HepG2 (cell line): Measurements from ENCODE around the gene ALK. TPM values are rescaled to one million over a fixed set of nuclear protein-coding genes. Genes with fewer than 3 reads are reported as not detected.

ENCODE experiments used
- ATAC-seq: fragments of 200-7000 bp; cut with Tn5 transposase; 3 replicates; pipeline ENCODE4 v1.9.1; 2020; ENCODE audit warnings: mild to moderate bottlenecking, moderate library complexity
- BruUV-seq: library from RNA; stranded (reverse); fragments of 400-500 nt; replicated peaks from 2 replicates; lab custom pipeline; 2021; lab: Mats Ljungman, UMichigan
- CTCF ChIA-PET: fragments of 300-600 bp; formaldehyde crosslinking; extraction: SDS; loops from one replicate; lab custom pipeline; 2021; ENCODE audit warnings: low total read pairs, inconsistent platforms, low intra/inter-chr PET ratio; lab: Yijun Ruan, JAX
- POLR2A ChIA-PET: fragments of 350-600 bp; sonication (Branson Sonifier 250); formaldehyde crosslinking; loops from one replicate; lab custom pipeline; 2020; ENCODE audit warnings: antibody characterized with exemption, inconsistent platforms; lab: Yijun Ruan, JAX
- DNase-seq: peaks from one replicate; pipeline ENCODE4 v3.0.0-alpha.2; 2015; ENCODE audit warnings: low spot score
- FAIRE-seq: peaks from 3 replicates; lab custom pipeline; 2011; peaks lifted over from hg19 to GRCh38; lab: Jason Lieb, UNC
- H2AFZ ChIP-seq: one replicate; pipeline ENCODE4 v1.6.1; 2011; ENCODE audit warnings: low read length, inconsistent platforms
- H3K27ac ChIP-seq: fragments of 300-600 bp; 3 replicates; pipeline ENCODE4 v1.8.0; 2011; ENCODE audit warnings: mixed run types, mild to moderate bottlenecking, mixed read lengths, low read length, inconsistent platforms; ENCODE audit not compliant: insufficient read depth; ENCODE audit errors: extremely low read length
- H3K27me3 ChIP-seq, 2 experiments: fragments of 200-600 bp in 1 of 2; 2 replicates in 1 of 2; 3 replicates in 1 of 2; pipeline versions ENCODE4 v1.6.0 to v1.8.0; 2011; ENCODE audit warnings: low read length in 2 of 2, mild to moderate bottlenecking in 2 of 2, moderate library complexity in 2 of 2, inconsistent platforms in 1 of 2; ENCODE audit not compliant: insufficient read depth in 2 of 2, control insufficient read depth in 1 of 2
- H3K36me3 ChIP-seq, 2 experiments: fragments of 200-600 bp in 1 of 2; replicated peaks in 1 of 2; 2 replicates in 1 of 2; 3 replicates in 1 of 2; pipeline versions ENCODE4 v1.5.1 to v1.8.0; 2011; ENCODE audit warnings: low read length in 2 of 2, inconsistent platforms in 1 of 2; ENCODE audit not compliant: insufficient read depth in 2 of 2, control insufficient read depth in 1 of 2
- H3K4me1 ChIP-seq: 2 replicates; pipeline ENCODE4 v1.5.1; 2012; ENCODE audit warnings: low read length, inconsistent platforms; ENCODE audit not compliant: insufficient read depth
- H3K4me2 ChIP-seq: 2 replicates; pipeline ENCODE4 v1.6.0; 2011; ENCODE audit warnings: low read depth, low read length, inconsistent platforms
- H3K4me3 ChIP-seq, 3 experiments: fragments of 200-600 bp in 1 of 3; sonication (generic), shearing (Covaris generic) in 1 of 3; replicated peaks in 1 of 3; 2 replicates each; pipeline ENCODE4 v1.5.1; 2011 to 2016; ENCODE audit warnings: low read length in 3 of 3, inconsistent platforms in 2 of 3, low read depth in 2 of 3, mild to moderate bottlenecking in 2 of 3, control low read depth in 1 of 3, mixed read lengths in 1 of 3; ENCODE audit not compliant: insufficient read depth in 1 of 3
- H3K79me2 ChIP-seq: one replicate; pipeline ENCODE4 v1.6.1; 2011; ENCODE audit warnings: low read length, inconsistent platforms; ENCODE audit not compliant: insufficient read depth
- H3K9ac ChIP-seq: 2 replicates; pipeline ENCODE4 v1.6.0; 2011; ENCODE audit warnings: mild to moderate bottlenecking, low read depth, low read length, inconsistent platforms; ENCODE audit not compliant: insufficient read depth
- H3K9me3 ChIP-seq: 2 replicates; pipeline ENCODE4 v1.5.1; 2012; ENCODE audit warnings: mild to moderate bottlenecking, low read length
- H4K20me1 ChIP-seq: 2 replicates; pipeline ENCODE4 v1.6.0; 2011; ENCODE audit warnings: inconsistent platforms, mild to moderate bottlenecking, low read length, moderate library complexity; ENCODE audit not compliant: insufficient read depth
- EHMT2 ChIP-seq: fragments of 200-600 bp; sonication (generic); IDR thresholded peaks from 2 replicates; pipeline ENCODE4 v1.7.0; 2017; ENCODE audit warnings: antibody characterized with exemption, low read depth, low read length, borderline replicate concordance
- HNRNPL ChIP-seq: fragments of 200-400 bp; formaldehyde crosslinking; IDR thresholded peaks from 2 replicates; pipeline ENCODE4 v1.6.1; 2017; ENCODE audit warnings: mild to moderate bottlenecking, low read depth, low read length
- IRX3 ChIP-seq: sonication (generic); formaldehyde crosslinking; IDR thresholded peaks from 2 replicates; pipeline ENCODE4 v1.8.1; 2023; ENCODE audit warnings: mild to moderate bottlenecking, low read depth, missing genetic modification reagents, borderline replicate concordance
- MED1 ChIP-seq: sonication (generic); formaldehyde crosslinking; IDR thresholded peaks from 2 replicates; pipeline ENCODE4 v1.4.0; 2020; ENCODE audit warnings: missing genetic modification reagents
- MEIS2 ChIP-seq: sonication (generic); formaldehyde crosslinking; IDR thresholded peaks from 2 replicates; pipeline ENCODE4 v1.9.0; 2021; ENCODE audit warnings: mild to moderate bottlenecking, missing genetic modification reagents
- NFIC ChIP-seq: IDR thresholded peaks from 2 replicates; pipeline ENCODE4 v1.6.1; 2012; ENCODE audit warnings: mild to moderate bottlenecking, low read length, inconsistent platforms
- POLR2G ChIP-seq: fragments of 200-400 bp; formaldehyde crosslinking; IDR thresholded peaks from 2 replicates; pipeline ENCODE4 v1.6.1; 2018; ENCODE audit warnings: mild to moderate bottlenecking, low read depth, low read length, moderate library complexity
- RARG ChIP-seq: sonication (generic); formaldehyde crosslinking; IDR thresholded peaks from 2 replicates; pipeline ENCODE4 v1.4.0; 2020; ENCODE audit warnings: low read depth, mild to moderate bottlenecking, missing genetic modification reagents
- RBAK ChIP-seq: sonication (generic); formaldehyde crosslinking; IDR thresholded peaks from 2 replicates; pipeline ENCODE4 v1.5.1; 2020; ENCODE audit warnings: mild to moderate bottlenecking, missing genetic modification reagents
- STAG1 ChIP-seq: sonication (generic); formaldehyde crosslinking; IDR thresholded peaks from 2 replicates; pipeline ENCODE4 v1.4.0; 2020; ENCODE audit warnings: missing genetic modification reagents
- TRAFD1 ChIP-seq: sonication (generic); formaldehyde crosslinking; IDR thresholded peaks from 2 replicates; pipeline ENCODE4 v1.5.1; 2020; ENCODE audit warnings: missing genetic modification reagents, mild to moderate bottlenecking, borderline replicate concordance
- ZNF629 ChIP-seq: sonication (generic); formaldehyde crosslinking; conservative IDR thresholded peaks from 2 replicates; pipeline ENCODE4 v1.5.0; 2020; ENCODE audit warnings: missing genetic modification reagents
- ZNF776 ChIP-seq: sonication (generic); formaldehyde crosslinking; IDR thresholded peaks from 2 replicates; pipeline ENCODE4 v1.4.0; 2020; ENCODE audit warnings: mild to moderate bottlenecking, missing genetic modification reagents
- WGBS: methylation state at CpG from one replicate; pipeline ENCODE4 v1.1.6; 2017; ENCODE audit warnings: low lambda C conversion rate; 5-methylcytosine and 5-hydroxymethylcytosine counted together
- in situ Hi-C: cut with HindIII; loops from 2 replicates; pipeline ENCODE4 v1.10.0; 2017; ENCODE audit warnings: low pct_unique_long_range_greater_than_20kb; ENCODE audit not compliant: extremely low pct_ligation_motif_present
- intact Hi-C: fragments of 100-400 bp; cut with micrococcal nuclease; formaldehyde crosslinking; loops from one replicate; pipeline ENCODE4 v1.10.0; 2022; ENCODE audit not compliant: unreplicated experiment
- polyA plus RNA-seq, 8 experiments: library from polyadenylated mRNA; depleted of rRNA in 3 of 8; stranded (reverse) in 7 of 8; unstranded in 1 of 8; fragments of >200 nt; fragmentation: Illumina TruSeq in 4 of 8; extraction: Trizol in 4 of 8; gene quantifications; 2 replicates each; pipeline versions ENCODE4 v1.2.1 to v1.2.3, GENCODE V29; 2011 to 2016; ENCODE audit warnings: low read depth in 4 of 8, missing spikeins in 1 of 8, mixed read lengths in 1 of 8; ENCODE audit not compliant: insufficient read depth in 1 of 8
- total RNA-seq, 5 experiments: library from RNA; depleted of rRNA; stranded (reverse); fragments of >200 nt; fragmentation: Illumina TruSeq; extraction: Trizol; gene quantifications; 2 replicates each; pipeline ENCODE4 v1.2.3, GENCODE V29; 2016; ENCODE audit warnings: low read depth in 1 of 5

Gene ALK
- total and polyA plus RNA-seq, 2 of the 13 experiments (the other 11 are each of a cell fraction or from before 2014, with no cell fraction given): not detected

GRCh38 chr2:29611261-29611660 lies 310.1 kb downstream of the ALK start:
- Histone ChIP-seq H3K4me3 (no peak overlapping the region), H3K27me3 (peaks cover 0 to 20% of the 10 kb centered on the region in 2 experiments; a peak in 2 of 5 replicates), H3K4me1 (no peaks in the 10 kb centered on the region), H3K9me3 (no peaks in the 10 kb centered on the region), H4K20me1 (no peaks in the 10 kb centered on the region), H2AFZ (no peak overlapping the region), H3K9ac (no peak overlapping the region), H3K36me3 (no peaks in the 10 kb centered on the region), H3K4me2 (no peak overlapping the region), H3K27ac (no peak overlapping the region), H3K79me2 (no peaks in the 10 kb centered on the region)
- POLR2A ChIA-PET: no interaction called here
- TF ChIP-seq IRX3 (CRISPR knock-in tag) (no peak), MED1 (no peak), HNRNPL (no peak), ZNF629 (CRISPR knock-in tag) (no peak), RARG (CRISPR knock-in tag) (no peak), MEIS2 (CRISPR knock-in tag) (no peak), ZNF776 (CRISPR knock-in tag) (no peak), NFIC (no peak), RBAK (CRISPR knock-in tag) (no peak), EHMT2 (no peak), POLR2G (no peak), TRAFD1 (CRISPR knock-in tag) (no peak), STAG1 (CRISPR knock-in tag) (no peak)
- no peak for DNase-seq
- in situ Hi-C loops: no loop called here
- intact Hi-C loops: no loop called here
- no peak for FAIRE-seq
- BruUV-seq: no TSS peak
- 2% methylated on average over 2 of the region's 2 CpGs for WGBS
- no peak for ATAC-seq
- CTCF ChIA-PET: no interaction called here
